Smooth muscle cell of trachea (primary cell): ENCODE results near the gene PEPD. TPM values are rescaled to one million over a fixed set of nuclear protein-coding genes. Genes with fewer than 3 reads are reported as not detected.

ENCODE experiments used
- total RNA-seq: library from RNA; depleted of rRNA; stranded (reverse); fragments of >200 nt; gene quantifications from 2 replicates; pipeline ENCODE4 v1.2.1, GENCODE V29; 2014

PEPD gene
- 66.0 and 97.3 TPM in 2 replicates for total RNA-seq

GRCh38 chr19:33521480-33522370 is at the start of gene PEPD:
Gene PEPD, minus strand, starts transcription at chr19:33521791. Its CDS starts 31 bp downstream, at chr19:33521760.

GRCh38 chr19:33373453-33374235 is 147.9 kb downstream of the PEPD start, which contains the start of gene CEBPG:
Gene CEBPG, plus strand, starts transcription at chr19:33373709. Its CDS starts 5,531 bp downstream, at chr19:33379240.

Other genes starting within 250 kb of the PEPD start
- gene CEBPA, start 219.3 kb downstream of the PEPD start, total RNA-seq = 0.15 and 0.66 TPM in 2 replicates
- gene CEBPG, start 148.1 kb downstream of the PEPD start, total RNA-seq = 19.5 and 20.2 TPM in 2 replicates
- 0.15 TPM in 1 of 2 replicates, not detected in the other for gene CHST8, start 100.2 kb upstream of the PEPD start, total RNA-seq